ENCODE results near the gene SMYD3. TPM values are rescaled to one million over a fixed set of nuclear protein-coding genes. Genes with fewer than 3 reads are reported as not detected.

The SMYD3 gene
- total RNA-seq, 1 donor from 2014 or later = 0.32 TPM

- no peaks in the 10 kb centered on the region for H3K27me3 ChIP-seq
- H3K36me3 ChIP-seq = no peaks in the 10 kb centered on the region
- intact Hi-C loops (cut with DNase I) = no loop called here
- no peak overlapping the region for H3K27ac ChIP-seq
- no peak for DNase-seq (ENCODE audit: low spot score in 2 of 2)
- no peak for TF ChIP-seq CTCF (IDR thresholded peaks at IDR 0.05)
- no peaks in the 10 kb centered on the region for H3K4me1 ChIP-seq
- H3K4me3 ChIP-seq = no peak overlapping the region
- H3K9me3 ChIP-seq = no peaks in the 10 kb centered on the region
Observed at GRCh38 chr1:246065592-246065991, 441.5 kb downstream of the SMYD3 start.

GRCh38 chr1:246064891-246065290, 442.2 kb downstream of the SMYD3 start:
- Histone ChIP-seq H3K36me3 (no peaks in the 10 kb centered on the region), H3K27ac (no peak overlapping the region), H3K9me3 (no peaks in the 10 kb centered on the region), H3K27me3 (no peaks in the 10 kb centered on the region), H3K4me3 (no peak overlapping the region), H3K4me1 (no peaks in the 10 kb centered on the region)
- no peak for DNase-seq (ENCODE audit: low spot score in 2 of 2)
- intact Hi-C loops (cut with DNase I) = no loop called here
- TF ChIP-seq CTCF (IDR thresholded peaks at IDR 0.05) = no peak

- no peak for DNase-seq (ENCODE audit: low spot score in 2 of 2)
- Histone ChIP-seq H3K27me3 (no peaks in the 10 kb centered on the region), H3K27ac (no peak overlapping the region), H3K36me3 (no peaks in the 10 kb centered on the region), H3K9me3 (no peaks in the 10 kb centered on the region), H3K4me1 (no peaks in the 10 kb centered on the region), H3K4me3 (no peak overlapping the region)
- intact Hi-C loops (cut with DNase I) = no loop called here
- TF ChIP-seq CTCF (IDR thresholded peaks at IDR 0.05) = no peak
Observed at GRCh38 chr1:246063013-246063616, 444.0 kb downstream of the SMYD3 start.

GRCh38 chr1:246058466-246058865, 448.6 kb downstream of the SMYD3 start:
- Histone ChIP-seq H3K36me3 (no peaks in the 10 kb centered on the region), H3K4me1 (no peaks in the 10 kb centered on the region), H3K9me3 (peaks cover 0 to 4% of the 10 kb centered on the region in 2 donors), H3K27ac (no peak overlapping the region), H3K4me3 (no peak overlapping the region), H3K27me3 (no peaks in the 10 kb centered on the region)
- TF ChIP-seq CTCF (IDR thresholded peaks at IDR 0.05) = no peak
- no peak for DNase-seq (ENCODE audit: low spot score in 2 of 2)
- intact Hi-C loops (cut with DNase I) = no loop called here

- no peak for TF ChIP-seq CTCF (IDR thresholded peaks at IDR 0.05)
- DNase-seq (ENCODE audit: low spot score in 2 of 2) = no peak
- Histone ChIP-seq H3K27ac (no peak overlapping the region), H3K36me3 (no peaks in the 10 kb centered on the region), H3K4me3 (no peak overlapping the region), H3K4me1 (no peaks in the 10 kb centered on the region), H3K27me3 (no peaks in the 10 kb centered on the region), H3K9me3 (peaks cover 0 to 4% of the 10 kb centered on the region in 2 donors)
- intact Hi-C loops (cut with DNase I) = no loop called here
Observed at GRCh38 chr1:246052603-246053002, 454.5 kb downstream of the SMYD3 start.
